RWPE1 (cell line): ENCODE measurements around the gene SNCG.
A peak's percentile ranks its signal among the peaks of the same experiment; 100 is the strongest.
"Not testable (repeated sequence)": the region's sequence is repeated elsewhere in the genome, so short reads cannot be mapped to it uniquely, and the experiment has no call there.

ENCODE experiments used
- CTCF ChIA-PET: fragments of 350-600 bp; sonication (Branson Sonifier 250); formaldehyde crosslinking; extraction: SDS; loops from one replicate; lab custom pipeline; 2021; lab: Yijun Ruan, JAX
- POLR2A ChIA-PET: fragments of 400-600 bp; formaldehyde crosslinking; extraction: SDS; loops from one replicate; lab custom pipeline; 2020; ENCODE audit warnings: antibody characterized with exemption; ENCODE audit not compliant: low non-redundant PET; lab: Yijun Ruan, JAX
- DNase-seq: peaks from one replicate; pipeline ENCODE4 v3.0.0; 2012; ENCODE audit warnings: low spot score
- H3K27ac ChIP-seq: fragments of 450-650 bp; 2 replicates; pipeline ENCODE4 v1.5.1; 2017
- CTCF ChIP-seq: fragments of 450-650 bp; conservative IDR thresholded peaks from 2 replicates; pipeline ENCODE4 v1.5.1; 2017; ENCODE audit warnings: low read depth, mild to moderate bottlenecking

SNCG gene

GRCh38 chr10:86952106-86952505 is 6.3 kb upstream of the SNCG start:
- H3K27ac ChIP-seq, result no peak overlapping the region
- no peak for TF ChIP-seq CTCF
- no peak for DNase-seq
- CTCF ChIA-PET, result interaction anchor here (0.7 kb wide), 1 partner anchor 11 kb away, joined by 4 read pairs; no protein-coding TSS in a partner anchor
- POLR2A ChIA-PET, result no interaction called here

DNA sequence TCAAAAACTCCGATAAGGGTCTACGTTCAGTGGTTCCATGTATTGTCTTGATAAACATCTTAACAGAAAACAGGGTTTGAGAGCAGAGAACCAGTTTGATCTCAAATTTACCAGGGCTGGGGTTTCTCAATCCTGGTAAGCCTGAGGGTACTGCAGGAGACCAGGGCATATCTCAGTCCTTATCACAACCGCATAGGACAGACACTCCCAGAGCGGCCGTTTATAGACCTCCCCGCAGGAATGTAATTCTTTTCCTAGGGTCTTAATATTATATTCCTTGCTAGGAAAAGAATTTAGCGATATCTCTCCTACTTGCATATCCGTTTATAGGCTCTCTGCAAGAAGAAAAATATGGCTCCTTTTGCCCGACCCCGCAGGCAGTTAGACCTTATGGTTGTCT is 5.7 kb upstream of the SNCG start:
- H3K27ac ChIP-seq, CTCF ChIA-PET, DNase-seq, POLR2A ChIA-PET: not testable (repeated sequence)

DNA sequence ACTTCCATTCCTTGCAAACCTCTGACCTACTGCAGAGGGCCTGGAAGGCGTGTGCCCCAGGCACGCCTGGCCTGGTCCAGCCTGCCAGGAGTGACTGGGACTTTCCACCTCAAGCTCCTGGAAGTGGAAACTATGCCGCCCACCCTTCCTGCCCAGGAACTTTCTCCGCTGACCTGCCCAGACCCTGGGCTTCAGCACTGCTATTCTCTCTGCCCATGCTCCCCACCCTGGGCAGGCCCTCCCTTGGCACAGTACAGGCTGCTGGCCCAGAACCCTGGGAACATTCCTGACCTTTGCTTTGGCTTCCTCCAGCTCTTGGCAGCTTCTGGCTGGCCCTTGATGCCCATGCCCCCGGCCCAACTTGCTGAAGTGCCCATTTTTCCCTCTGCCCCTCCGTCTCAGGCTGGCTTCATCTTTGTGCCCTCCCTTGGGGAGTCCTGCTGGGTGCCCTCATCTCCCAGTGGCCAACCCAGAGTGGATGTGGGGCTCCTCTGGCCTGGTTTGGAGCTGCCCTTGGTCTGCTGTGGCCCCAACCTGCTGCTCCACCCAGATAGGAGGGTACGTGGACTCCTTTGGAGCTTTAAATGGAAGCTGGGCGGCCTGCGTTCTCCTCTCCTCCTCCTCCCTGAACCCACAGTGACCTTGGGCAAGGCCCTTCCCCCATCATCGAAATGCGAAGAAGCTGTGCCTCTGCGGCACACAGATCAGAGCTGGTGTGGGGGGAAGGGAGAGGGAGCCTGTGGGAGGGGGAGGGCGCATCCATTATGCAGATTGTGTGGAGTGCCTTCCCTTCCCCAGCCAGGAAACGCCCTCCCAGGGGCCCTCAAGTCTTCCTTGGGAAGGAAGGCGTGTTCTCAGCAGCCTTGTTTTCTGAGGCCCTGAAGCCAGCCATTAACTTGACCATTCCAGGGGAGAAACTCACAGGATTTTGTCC is 4.4 kb upstream of the SNCG start:
- POLR2A ChIA-PET, result no interaction called here
- H3K27ac ChIP-seq, result peak overlapping the region; percentile 44
- DNase-seq, result no peak
- CTCF ChIA-PET, result interaction anchor here (0.8 to 1.1 kb wide), 2 partner anchors 15 to 19 kb away, joined by 3 to 5 read pairs; no protein-coding TSS in a partner anchor
- TF ChIP-seq CTCF, result no peak

DNA sequence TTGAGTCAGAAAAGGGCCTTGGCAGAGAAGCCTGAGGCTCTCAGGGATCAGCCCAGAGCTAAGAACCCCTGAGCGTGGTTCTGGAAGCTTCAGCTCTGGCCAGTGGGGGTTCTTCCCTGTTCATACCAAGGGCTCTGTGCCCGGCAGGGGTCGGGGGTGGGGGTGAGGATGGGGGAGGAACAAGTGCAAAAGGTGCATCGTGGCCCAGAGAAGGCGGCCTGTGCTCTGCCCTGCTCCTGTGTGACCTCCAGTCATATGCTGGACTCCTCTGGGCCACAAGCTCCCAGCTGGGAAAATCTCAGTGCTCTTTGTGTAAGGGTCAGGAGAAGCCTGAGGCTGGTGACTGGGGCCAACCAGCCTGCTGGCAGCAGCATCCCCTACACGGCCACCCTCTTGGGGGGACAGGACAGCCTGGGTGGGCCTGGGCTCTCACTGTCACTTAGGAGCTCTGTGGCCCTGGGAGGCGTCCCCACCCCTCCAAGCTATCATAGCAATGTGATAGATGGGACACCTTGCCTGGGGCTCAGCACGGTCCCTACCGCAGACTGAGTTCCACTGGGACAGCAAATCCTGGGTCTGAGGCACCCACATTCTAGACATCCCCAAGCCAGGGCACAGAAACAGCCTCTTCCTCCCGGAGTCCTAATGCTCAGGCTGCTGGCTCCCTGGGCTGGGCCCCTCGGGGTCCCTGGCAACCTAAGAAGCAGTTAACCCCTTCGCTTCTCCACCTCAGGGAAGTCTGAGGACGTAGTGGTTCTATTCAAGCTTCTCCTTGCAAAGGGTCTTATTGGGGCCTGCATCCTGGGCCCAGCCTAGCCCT is 3.5 kb upstream of the SNCG start:
- POLR2A ChIA-PET, result no interaction called here
- peak overlapping the region; percentile 44 for H3K27ac ChIP-seq
- CTCF ChIA-PET, result interaction anchor here (0.6 to 1.1 kb wide), 4 partner anchors 8 to 20 kb away, joined by 3 to 5 read pairs (median 3); partner anchors contain the start of gene ADIRF
- no peak for DNase-seq
- TF ChIP-seq CTCF, result no peak

DNA sequence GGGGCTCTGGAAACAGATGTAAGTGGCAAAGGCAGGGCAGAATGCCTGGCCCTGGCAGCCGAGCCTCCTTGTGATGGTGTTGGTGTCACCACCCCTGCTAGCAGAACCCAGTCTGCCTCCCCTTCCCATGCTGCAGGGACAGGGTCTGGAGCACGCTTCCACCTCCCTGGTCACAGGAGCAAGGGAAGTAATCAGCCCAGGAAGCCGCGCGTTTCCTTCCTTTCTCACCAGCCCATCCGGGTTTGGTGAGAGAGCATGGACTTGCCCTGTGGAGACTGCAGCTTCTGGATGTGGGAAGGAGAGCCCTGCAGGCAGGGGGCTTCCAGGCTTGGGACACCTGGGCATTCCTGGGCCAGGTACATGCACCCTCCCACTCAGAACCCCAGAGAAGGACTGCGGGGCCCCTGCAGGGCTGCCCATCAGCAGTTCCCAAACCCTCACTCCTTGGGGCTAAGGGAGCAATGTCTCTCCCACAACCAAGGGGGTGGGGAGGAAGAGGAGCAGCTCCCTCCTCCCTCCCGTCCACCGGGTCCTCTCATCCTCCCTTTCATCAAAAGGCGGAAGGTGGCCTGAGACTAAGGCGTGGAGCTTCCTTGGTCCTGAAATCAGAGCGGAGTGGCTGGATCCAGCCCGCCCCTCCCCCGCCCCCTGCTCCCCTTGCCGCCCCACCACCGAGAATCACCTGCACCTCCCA is 2.8 kb upstream of the SNCG start:
- POLR2A ChIA-PET, result no interaction called here
- DNase-seq, result no peak

More for the DNA sequence above, 2.8 kb upstream of the SNCG start:
- peak overlapping the region; percentile 20; the same call in 1 of the 2 replicates for H3K27ac ChIP-seq
- CTCF ChIA-PET, result interaction anchor here (0.5 to 0.8 kb wide), 2 partner anchors 12 to 17 kb away, joined by 3 to 4 read pairs; partner anchors contain the start of gene ADIRF
- no peak for TF ChIP-seq CTCF
